ENCODE data around the gene MSTN. TPM values are rescaled to one million over a fixed set of nuclear protein-coding genes. Genes with fewer than 3 reads are reported as not detected.
"Not testable (repeated sequence)": the region's sequence is repeated elsewhere in the genome, so short reads cannot be mapped to it uniquely, and the experiment has no call there.

Gene MSTN
- total RNA-seq, 2 experiments from 2014 or later, result not detected

- POLR2A ChIA-PET, result no interaction called here
- CTCF ChIA-PET, result no interaction called here
Observed at GRCh38 chr2:190068764-190069163, 6.2 kb upstream of the MSTN start.

GRCh38 chr2:190065839-190066238 lies 3.3 kb upstream of the MSTN start:
- POLR2A ChIA-PET, result no interaction called here
- CTCF ChIA-PET, result no interaction called here

GRCh38 chr2:190063624-190064023 lies 1.1 kb upstream of the MSTN start:
- ChIA-PET CTCF (no interaction called here), POLR2A (no interaction called here)

- CTCF ChIA-PET, result no interaction called here
- POLR2A ChIA-PET, result no interaction called here
Observed at GRCh38 chr2:190062053-190062452, 476 bp downstream of the MSTN start.

GRCh38 chr2:190060626-190061025 lies 1.9 kb downstream of the MSTN start:
- ChIA-PET CTCF (no interaction called here), POLR2A (no interaction called here)

GRCh38 chr2:190060019-190060418 lies 2.5 kb downstream of the MSTN start:
- CTCF ChIA-PET, result no interaction called here
- POLR2A ChIA-PET, result no interaction called here

DNA sequence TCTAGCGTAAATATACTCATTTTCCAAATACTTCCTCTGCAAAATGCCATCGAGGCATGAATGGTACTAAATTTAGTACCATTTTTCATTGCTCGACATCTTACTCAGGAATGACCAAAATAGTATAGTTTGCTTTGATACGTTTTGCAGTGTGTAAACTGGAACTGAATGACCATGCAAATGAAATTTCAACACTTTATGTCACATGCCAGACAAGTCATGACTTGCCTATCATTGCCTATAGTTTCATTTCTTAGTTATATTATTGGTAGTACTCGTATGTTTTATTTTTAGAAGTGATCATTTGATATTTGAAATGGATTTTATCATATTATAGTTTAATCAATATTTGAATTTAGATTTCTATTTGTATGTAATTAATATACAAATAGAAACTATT lies 9.1 kb downstream of the MSTN start:
- ChIA-PET CTCF (no interaction called here), POLR2A (no interaction called here)

DNA sequence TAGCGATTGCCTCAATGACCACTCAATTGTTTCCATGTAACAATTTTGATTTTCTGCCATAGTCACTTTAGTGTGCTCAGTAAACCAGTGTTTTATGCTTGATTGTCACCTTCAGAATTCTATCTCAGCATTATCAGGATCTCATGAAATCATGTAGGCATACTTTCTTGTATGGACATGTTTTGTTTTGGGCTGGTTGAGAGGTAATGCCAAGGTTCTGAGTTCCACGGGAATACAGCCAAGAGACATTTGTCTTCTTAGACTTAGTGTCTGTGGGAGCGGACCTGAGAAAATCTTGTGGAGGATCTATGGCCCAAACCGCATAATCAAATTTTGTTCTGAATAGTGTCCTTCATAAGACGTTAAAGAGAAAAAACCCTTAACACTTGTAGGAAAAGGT lies 10.2 kb downstream of the MSTN start:
- CTCF ChIA-PET, result no interaction called here
- POLR2A ChIA-PET, result no interaction called here

- ChIA-PET POLR2A (no interaction called here), CTCF (no interaction called here)
Observed at GRCh38 chr2:190051223-190051622, 11.3 kb downstream of the MSTN start.

DNA sequence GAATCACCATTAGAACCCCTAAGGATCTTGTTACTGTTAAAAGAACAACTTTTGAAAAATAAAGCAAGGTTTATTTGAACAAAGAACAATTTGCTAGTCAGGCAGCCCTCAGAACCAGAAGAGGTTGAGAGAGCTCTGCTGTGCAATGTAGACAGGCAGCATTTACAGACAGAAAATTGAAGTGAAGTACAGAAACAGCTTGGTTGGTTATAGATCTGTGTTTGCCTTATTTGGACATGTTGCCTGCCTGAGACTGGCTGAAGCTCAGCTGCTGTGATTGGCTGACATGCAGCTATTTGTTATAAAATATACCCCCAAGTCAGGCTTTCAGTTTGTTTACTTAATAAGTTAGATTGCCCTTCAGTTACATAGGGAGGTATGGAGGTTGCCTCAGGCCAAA lies 12.5 kb downstream of the MSTN start:
- CTCF ChIA-PET, result no interaction called here
- POLR2A ChIA-PET, result no interaction called here

DNA sequence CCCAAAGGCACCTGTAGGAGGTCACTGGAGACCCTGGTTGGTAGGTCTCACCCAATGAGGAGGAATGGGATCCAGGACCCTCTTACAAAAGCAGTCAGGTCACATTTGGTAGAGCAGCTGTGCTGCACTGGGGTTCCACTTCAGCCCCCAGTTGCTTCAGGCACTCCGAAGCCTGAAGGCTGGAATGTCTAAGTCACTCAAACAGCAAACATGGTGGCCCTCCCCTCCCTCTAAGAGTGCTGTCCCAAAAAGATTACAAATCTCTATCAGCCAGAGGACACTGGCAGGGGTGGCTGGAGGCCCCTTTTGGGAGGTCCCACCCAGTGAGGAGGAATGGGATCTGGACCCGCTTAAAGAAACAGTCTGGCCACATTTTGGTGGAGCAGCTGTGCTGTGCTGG lies 17.7 kb downstream of the MSTN start:
- ChIA-PET POLR2A (no interaction called here), CTCF (interaction anchor here (1.2 kb wide), 1 partner anchor 21 kb away, joined by 4 read pairs; no protein-coding TSS in a partner anchor)

- ChIA-PET POLR2A (no interaction called here), CTCF (interaction anchor here (1.2 kb wide), 1 partner anchor 19 kb away, joined by 4 read pairs; no protein-coding TSS in a partner anchor)
Observed at GRCh38 chr2:190043441-190043840, 19.1 kb downstream of the MSTN start.

GRCh38 chr2:190036071-190036470 lies 26.5 kb downstream of the MSTN start:
- ChIA-PET POLR2A (no interaction called here), CTCF (no interaction called here)

- POLR2A ChIA-PET, CTCF ChIA-PET: not testable (repeated sequence)
Observed at GRCh38 chr2:190034417-190034816, 28.1 kb downstream of the MSTN start.

- ChIA-PET POLR2A (no interaction called here), CTCF (no interaction called here)
Observed at GRCh38 chr2:190031969-190032618, 30.4 kb downstream of the MSTN start.

- ChIA-PET POLR2A (no interaction called here), CTCF (interaction anchor here (1.0 kb wide), 1 partner anchor 20 kb away, joined by 4 read pairs; no protein-coding TSS in a partner anchor)
Observed at GRCh38 chr2:190023860-190024259, 38.7 kb downstream of the MSTN start.

DNA sequence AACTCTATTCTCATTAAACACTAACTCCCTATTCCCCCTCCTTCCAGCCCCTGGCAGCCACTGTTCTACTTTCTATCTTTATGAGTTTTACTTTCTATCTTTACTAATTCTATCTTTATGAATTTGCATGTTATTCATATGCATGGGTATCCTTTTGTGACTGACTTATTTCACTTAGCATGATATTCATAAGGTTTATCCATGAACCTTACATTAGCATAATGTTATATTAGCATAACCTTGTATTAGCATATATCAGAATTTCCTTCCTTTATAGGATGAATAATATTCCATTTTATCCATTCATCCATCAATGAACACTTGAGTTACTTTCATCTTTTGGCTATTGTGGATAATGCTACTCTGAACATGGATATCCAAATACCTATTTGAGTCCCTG lies 41.8 kb downstream of the MSTN start:
- POLR2A ChIA-PET, result no interaction called here
- CTCF ChIA-PET, result no interaction called here

GRCh38 chr2:190017837-190018236 lies 44.7 kb downstream of the MSTN start:
- ChIA-PET CTCF (no interaction called here), POLR2A (no interaction called here)

GRCh38 chr2:190015969-190016368 lies 46.6 kb downstream of the MSTN start:
- CTCF ChIA-PET, POLR2A ChIA-PET: not testable (repeated sequence)
